A172 (cell line): ENCODE data around the gene LRIT2. TPM values are rescaled to one million over a fixed set of nuclear protein-coding genes. Genes with fewer than 3 reads are reported as not detected.
A peak's percentile ranks its signal among the peaks of the same experiment; 100 is the strongest.
"Not testable (repeated sequence)": the region's sequence is repeated elsewhere in the genome, so short reads cannot be mapped to it uniquely, and the experiment has no call there.

Experiments used
- DNase-seq: peaks from one replicate; pipeline ENCODE4 v3.0.0-alpha.2; 2015; ENCODE audit warnings: low spot score
- total RNA-seq: library from RNA; depleted of rRNA; stranded (reverse); fragments of >200 nt; shearing (Covaris generic); gene quantifications from 2 replicates; pipeline ENCODE4 v1.2.3, GENCODE V29; 2014; rRNA removed

The LRIT2 gene
- total RNA-seq, 1 experiment from 2014 or later: not detected

DNA sequence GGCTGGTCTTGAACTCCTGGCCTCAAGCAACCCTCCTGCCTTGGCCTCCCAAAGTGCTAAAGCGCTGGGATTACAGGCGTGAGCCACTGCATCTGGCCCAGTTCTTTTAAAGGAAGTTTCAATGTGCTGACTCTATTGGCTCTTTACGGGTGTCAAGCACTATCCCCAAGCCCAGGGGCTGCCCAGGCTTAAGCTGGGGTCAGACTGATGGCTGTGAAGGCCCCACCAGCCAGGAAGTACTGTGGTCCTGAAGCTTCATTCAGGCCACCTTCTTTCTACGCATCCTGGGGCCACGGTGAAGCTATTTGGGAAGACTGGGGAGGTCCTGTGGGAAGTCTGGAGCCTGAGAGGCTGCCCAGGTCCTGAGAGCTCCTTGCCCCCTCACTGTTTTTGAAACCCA is 43.7 kb downstream of the LRIT2 start:
- no peak for DNase-seq

DNA sequence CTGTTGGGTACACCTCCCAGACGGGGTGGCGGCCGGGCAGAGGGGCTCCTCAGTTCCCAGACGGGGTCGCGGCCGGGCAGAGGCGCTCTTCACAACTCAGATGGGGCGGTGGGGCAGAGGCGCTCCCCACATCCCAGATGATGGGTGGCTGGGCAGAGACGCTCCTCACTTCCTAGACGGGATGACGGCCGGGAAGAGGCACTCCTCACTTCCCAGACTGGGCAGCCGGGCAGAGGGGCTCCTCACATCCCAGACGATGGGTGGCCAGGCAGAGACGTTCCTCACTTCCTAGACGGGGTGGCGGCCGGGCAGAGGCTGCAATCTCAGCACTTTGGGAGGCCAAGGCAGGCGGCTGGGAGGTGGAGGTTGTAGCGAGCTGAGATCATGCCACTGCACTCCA is 45.0 kb downstream of the LRIT2 start:
- DNase-seq: not testable (repeated sequence)

DNA sequence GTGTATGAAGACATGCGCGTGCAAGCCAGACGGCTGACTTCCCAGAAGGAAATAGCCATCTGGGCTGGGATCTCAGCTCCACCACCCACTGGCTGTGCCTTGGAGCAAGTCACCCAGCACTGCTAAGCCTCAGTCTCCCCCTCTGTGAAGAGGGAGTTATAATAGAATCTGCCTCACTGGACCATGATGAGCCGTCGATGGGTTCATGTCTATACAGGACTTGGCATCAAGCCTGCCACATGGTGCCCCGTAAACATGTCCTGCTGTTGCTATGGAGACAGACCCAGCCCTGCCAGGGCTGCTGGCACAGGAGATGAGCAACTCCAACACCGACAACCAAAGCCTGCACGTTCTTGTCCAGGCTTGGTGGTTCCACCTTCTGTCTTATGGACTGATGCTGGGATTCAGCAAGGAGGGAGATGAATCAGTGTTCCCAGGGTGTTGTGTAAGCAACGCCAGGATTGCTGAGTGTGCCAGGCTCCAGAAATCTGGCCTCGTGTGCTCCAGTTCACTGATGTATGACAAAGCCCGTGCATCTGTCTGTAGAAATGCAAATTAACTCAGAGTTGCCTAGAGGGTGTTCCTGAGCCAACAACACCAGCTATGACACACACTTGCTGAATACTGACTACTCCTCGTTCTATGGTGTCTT is 46.2 kb downstream of the LRIT2 start:
- DNase-seq: peak; percentile 11

DNA sequence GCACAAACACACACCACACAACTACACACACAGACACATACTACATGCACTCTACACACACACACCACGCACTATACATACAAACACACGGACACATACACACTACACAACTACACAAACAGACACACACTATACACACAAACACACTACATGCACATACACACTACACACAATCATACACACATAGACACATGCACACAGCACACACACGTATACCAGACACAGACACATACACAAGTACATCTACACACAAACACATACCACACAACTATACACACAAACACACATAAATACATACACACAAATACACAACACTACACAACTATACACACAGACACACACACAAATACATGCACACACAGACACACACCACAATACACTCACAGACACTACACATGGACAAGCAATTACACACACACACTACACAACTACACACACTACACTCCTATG is 47.2 kb downstream of the LRIT2 start:
- DNase-seq: no peak

DNA sequence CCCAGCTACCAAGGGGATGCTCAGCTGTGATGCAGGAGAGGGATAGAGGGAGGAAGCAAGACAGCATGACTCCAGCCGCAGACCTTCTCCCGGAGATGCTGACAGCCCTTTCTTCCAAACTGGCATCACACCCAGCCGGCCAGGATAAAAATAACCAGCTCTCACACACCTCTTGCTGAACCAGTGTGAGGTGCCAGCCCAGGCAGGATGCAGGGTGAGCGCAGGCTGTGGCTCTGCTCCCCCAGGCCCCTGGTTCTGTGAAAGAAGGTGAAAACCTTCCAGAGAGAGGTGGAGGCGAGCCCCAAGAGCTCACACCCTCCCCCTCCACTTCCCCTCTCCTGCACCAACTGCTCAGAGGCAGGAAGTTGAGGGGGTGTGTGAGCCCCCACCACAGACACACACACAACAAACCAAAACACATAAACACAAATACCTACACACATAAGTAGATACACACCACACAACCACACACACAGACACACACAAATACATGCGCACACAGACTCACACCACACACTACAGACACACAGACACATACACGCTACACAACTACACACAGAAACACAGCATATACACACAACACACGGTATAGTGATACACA is 47.7 kb downstream of the LRIT2 start:
- DNase-seq: no peak

DNA sequence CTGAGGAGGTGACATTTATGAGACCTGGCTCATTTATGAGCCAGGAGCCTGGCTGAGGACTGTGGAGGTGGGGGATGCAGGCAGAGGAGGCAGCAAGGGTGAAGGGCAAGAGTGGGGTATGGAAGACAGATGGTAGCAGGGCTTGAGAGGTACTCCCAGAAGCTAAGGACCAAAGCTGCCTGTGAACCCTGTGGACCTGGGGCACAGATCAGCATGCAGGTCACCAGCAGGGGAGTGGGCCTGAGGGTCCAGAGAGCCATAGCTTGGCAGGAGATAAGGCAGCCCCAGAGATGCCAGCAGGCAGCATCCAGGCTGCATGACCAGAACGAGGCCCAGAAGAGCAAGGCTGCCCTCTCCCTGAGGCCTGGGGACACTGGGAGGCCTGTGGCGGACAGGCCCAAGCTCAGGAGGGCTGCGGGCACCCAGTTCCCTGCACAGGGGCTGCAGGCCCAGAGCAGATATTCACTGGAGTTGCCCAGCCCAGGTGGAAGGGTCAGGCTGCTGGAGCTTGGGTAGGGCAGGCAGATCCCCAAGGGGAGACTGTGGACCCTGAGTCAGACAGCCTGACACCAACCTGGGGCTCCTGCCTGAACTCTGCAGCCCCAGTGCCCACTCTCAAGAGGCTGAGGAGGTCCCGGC is 48.4 kb downstream of the LRIT2 start:
- DNase-seq: no peak

DNA sequence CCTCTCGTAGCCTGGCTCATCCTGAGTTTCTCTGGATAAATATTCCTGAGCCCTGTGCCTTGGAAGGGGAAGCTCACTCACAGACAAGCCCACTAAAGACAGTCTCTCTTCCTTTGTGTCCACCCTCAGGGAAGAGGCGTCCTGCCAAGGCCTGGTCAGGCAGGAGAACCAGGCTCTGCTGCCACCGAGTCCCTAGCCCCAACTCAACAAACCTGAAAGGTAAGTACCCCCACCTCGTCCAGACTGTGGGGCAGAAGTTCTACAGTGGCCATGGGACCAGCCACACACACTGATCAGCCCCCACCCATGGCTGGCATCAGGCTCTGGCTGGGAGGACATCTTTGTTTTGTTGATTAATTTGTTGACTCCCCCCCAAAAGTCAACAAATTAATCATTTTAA is 49.0 kb downstream of the LRIT2 start:
- DNase-seq: no peak

DNA sequence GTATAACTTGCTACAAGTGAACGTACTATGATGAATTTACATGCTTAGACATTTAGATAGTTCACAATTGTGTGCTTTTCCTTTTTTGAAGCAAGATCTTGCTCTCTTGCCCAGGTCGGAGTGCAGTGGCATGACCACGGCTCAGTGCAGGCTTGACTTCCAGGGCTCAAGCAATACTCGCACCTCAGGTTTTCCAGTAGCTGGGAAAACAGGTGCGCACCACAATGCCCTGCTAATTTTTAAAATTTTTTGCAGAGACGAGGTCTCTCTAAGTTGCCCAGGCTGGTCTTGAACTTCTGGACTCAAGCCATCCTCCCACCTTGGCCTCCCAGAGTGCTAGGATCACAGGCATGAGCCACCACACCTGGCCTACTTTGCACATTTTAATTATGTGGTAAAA is 49.9 kb downstream of the LRIT2 start:
- no peak for DNase-seq

DNA sequence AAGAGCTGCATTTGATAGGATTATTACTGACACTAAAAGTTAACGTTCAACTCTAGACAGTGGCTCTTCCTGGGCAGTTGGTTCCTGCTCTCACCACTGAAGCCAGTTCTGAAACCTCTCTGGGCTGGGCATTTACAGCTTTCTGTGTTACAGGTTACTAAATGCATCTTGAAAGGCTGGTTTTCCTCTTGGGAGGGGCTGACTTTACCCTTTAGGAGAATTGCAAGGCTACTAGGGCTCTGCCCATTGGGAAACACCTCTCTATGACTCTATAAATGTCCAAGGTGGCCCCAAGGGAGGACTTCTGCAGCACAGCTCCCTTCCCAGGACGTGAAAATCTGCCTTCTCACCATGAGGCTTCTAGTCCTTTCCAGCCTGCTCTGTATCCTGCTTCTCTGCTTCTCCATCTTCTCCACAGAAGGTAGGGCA is 51.8 kb downstream of the LRIT2 start, which contains the start of gene GPR15LG:
Gene GPR15LG, plus strand, starts transcription at position 301 of the 429 bp plus-strand sequence. Its CDS starts 51 bp downstream, at position 352.
- no peak for DNase-seq

DNA sequence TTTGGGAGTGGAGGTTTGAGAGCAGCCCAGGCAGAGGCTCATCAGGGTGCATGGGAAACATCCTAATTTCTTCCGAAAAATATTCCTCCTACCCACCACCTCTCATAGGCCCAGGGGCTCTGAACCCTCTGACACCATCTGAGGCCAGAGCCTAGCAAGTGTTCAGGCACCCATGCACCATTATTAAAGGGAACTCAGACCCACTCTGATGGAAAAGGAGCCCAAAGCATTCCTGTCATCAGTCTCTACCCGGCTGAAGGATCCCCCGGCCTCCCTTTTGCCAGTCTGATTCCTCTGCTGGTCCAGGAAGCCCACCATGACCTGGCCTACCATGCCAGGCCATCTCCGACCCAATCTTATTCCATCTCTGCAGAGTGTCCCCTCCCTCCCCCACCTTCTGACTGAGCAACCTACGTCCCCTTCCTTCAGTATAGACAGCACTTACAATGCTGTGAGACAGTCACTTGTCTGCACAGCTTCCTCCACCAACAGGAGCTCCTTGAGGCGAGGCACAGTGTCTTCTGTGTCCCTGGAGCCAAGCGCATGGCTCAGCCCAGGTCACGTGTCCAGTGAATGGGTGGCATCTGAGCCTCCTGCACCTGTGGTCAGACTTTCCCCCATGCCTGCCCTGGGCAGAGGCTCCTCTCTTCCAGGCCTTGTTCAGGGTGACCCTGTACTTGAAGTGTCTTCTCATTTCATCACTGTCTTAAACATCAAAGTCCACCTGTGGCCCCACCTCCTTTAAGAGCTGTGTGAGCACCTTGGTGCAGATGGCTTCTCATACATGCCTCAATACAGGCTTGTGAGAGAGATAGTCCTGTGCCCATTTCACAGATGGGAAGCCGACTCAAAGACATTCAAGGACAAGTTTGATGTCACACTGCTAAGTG is 52.6 kb downstream of the LRIT2 start:
- no peak for DNase-seq

DNA sequence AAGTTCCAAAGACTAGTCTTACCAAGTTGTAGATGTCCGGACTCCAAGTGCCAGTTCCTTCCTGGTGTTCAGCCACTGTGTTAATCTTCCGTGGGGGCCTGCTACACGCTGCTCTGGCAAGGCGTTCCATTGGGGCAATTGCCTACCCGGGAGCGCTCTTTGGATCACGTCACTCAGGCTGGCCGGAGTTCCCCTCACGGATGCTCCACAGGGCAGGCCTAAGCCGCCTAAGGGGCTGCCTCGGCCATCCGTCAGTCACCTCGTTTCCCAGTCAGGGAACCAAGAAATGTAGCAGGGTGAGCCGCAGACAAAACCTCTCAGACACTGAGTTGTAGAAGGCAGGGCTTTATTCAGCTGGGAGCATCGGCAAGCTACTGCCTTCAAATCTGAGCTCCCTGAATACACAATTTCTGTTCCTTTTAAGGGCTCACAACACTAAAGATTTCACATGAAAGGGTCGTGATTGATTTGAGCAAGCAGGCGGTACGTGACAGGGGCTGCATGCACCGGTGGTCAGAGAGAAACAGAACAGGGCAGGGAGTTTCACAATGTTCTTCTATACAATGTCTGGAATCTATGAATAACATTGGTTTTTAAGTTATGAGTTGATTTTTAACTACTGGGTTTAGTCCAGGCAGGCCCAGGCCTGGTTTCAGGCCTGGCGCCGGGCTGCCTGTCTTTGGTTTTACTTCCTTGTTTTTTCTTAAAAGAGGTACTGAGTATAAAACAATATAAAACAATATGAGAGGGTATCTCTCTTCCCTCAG is 53.5 kb downstream of the LRIT2 start:
- not testable (repeated sequence) for DNase-seq

DNA sequence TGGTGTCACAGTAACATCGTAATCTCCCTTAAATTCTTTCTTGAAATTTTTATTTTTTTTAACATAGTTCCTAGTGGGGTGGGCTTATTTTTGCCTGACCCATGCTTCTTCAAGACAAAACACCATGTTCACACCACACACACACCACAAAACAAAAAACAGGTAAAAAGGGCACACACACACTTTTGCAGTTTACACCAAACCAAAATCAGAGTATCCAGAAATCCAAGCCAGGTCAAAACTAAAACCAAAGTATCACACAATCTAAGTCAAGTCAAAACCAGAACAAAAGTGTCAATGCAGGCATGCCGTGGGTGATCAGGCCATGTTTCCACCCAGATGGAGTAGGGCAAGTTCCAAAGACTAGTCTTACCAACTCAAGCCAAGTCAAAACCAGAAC is 54.1 kb downstream of the LRIT2 start:
- not testable (repeated sequence) for DNase-seq

Other genes starting within 250 kb of the LRIT2 start
- 364 and 445 TPM in 2 replicates for gene GHITM, start 86.0 kb downstream of the LRIT2 start, total RNA-seq
- not detected in 2 replicates for gene GPR15LG, start 51.7 kb downstream of the LRIT2 start, total RNA-seq
- not detected in 2 replicates for gene CDHR1, start 31.0 kb downstream of the LRIT2 start, total RNA-seq
- gene LRIT1, start 16.0 kb upstream of the LRIT2 start, total RNA-seq: not detected in 2 replicates
- gene RGR, start 19.5 kb upstream of the LRIT2 start, total RNA-seq: not detected in 2 replicates
- gene CCSER2, start 103.0 kb upstream of the LRIT2 start, total RNA-seq: 39.9 and 40.7 TPM in 2 replicates